Body of pancreas (tissue), 4 donors: Measurements from ENCODE around the gene NIBAN1. TPM values are rescaled to one million over a fixed set of nuclear protein-coding genes. Genes with fewer than 3 reads are reported as not detected.

Source experiments
- ATAC-seq: fragments of 150-250 bp; one replicate; pipeline ENCODE4 v1.9.1; 2016
- DNase-seq, 4 donors: peaks; one replicate each; pipeline ENCODE4 v3.0.0-alpha.2; 2019
- H3K27ac ChIP-seq, 4 donors: fragments of 200-600 bp; sonication (generic); 1 replicate in 3 of 4; 2 replicates in 1 of 4; pipeline versions ENCODE4 v1.5.1 to v1.6.1; 2016 to 2019; ENCODE audit warnings: mild to moderate bottlenecking in 1 of 4, mixed read lengths in 1 of 4, moderate library complexity in 1 of 4
- H3K27me3 ChIP-seq, 2 donors: fragments of 200-600 bp; sonication (generic); one replicate each; pipeline ENCODE4 v1.6.0; 2016; ENCODE audit warnings: mild to moderate bottlenecking in 1 of 2
- H3K36me3 ChIP-seq, 2 donors: fragments of 200-600 bp; sonication (generic); replicated peaks in 1 of 2; 2 replicates each; pipeline ENCODE4 v1.5.1; 2016; ENCODE audit warnings: low read depth in 2 of 2; ENCODE audit not compliant: insufficient read depth in 1 of 2
- H3K4me1 ChIP-seq: fragments of 200-600 bp; sonication (generic); one replicate; pipeline ENCODE4 v1.6.0; 2016
- H3K4me3 ChIP-seq, 2 donors: fragments of 200-600 bp; sonication (generic); 1 replicate in 1 of 2; 2 replicates in 1 of 2; pipeline ENCODE4 v1.5.1; 2016 to 2019
- H3K9me3 ChIP-seq, 3 donors: fragments of 200-600 bp; sonication (generic); 1 replicate in 2 of 3; 2 replicates in 1 of 3; pipeline ENCODE4 v1.5.1; 2016
- CTCF ChIP-seq, 7 experiments: fragments of 450-650 bp in 4 of 7; fragments of 200-600 bp in 3 of 7; sonication (generic) in 3 of 7; IDR thresholded peaks; one replicate each; pipeline ENCODE4 v1.5.1; 2016 to 2019; ENCODE audit warnings: antibody characterized with exemption in 7 of 7
- POLR2A ChIP-seq, 3 donors: fragments of 450-650 bp; IDR thresholded peaks; one replicate each; pipeline ENCODE4 v1.6.1; 2016; ENCODE audit warnings: antibody characterized with exemption in 3 of 3, mild to moderate bottlenecking in 2 of 3
- WGBS, 2 donors: methylation state at CpG; one replicate each; pipeline ENCODE4 v1.1.5; 2017; 5-methylcytosine and 5-hydroxymethylcytosine counted together
- intact Hi-C: fragments of 100-400 bp; cut with DNase I; formaldehyde crosslinking; loops from one replicate; pipeline ENCODE4 v1.15.1; 2023
- total RNA-seq, 2 donors: library from RNA; depleted of rRNA; stranded (reverse); fragments of >200 nt; gene quantifications; one replicate each; pipeline ENCODE4 v1.1.0, GENCODE V29; 2016

The NIBAN1 gene
- total RNA-seq, 2 donors from 2014 or later: 51.1 to 59.7 TPM

DNA sequence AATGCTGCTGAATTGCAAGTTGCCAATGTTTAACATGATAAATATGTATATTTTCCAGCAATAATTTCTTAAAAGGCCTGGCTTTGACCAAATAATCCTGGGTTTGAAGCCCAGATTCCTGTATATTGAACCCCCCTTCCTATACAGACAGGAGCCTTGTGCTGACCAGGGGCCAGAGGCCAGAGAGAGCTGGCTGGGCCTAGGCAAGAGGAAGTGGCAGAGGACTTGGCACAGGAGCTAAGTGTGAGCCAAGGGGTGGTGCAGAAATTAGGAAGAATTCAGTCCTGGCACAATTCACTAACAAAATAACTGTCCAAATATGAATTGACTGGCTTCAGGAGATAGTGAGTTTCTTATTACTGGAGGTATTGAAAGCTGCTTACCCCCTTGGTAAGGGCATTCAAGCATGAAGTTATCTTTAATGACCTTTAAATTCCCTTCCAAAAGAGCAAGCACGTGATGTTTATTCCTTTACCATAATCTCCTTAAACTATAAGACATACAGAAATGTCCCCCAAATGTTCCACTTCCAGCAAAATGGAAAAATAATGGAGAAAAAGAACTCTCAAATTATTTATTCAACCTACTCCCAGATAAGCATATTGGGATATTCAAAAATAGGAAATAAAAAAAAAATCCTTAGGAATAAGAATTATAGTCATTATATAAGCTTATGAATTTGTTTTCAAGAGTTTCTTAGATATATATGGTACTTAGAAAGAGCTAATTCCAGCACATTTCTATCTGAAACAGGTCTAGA is 26.6 kb downstream of the NIBAN1 start:
- H3K9me3 ChIP-seq: no peaks in the 10 kb centered on the region
- TF ChIP-seq POLR2A (IDR thresholded peaks at IDR 0.05) (no peak), CTCF (IDR thresholded peaks at IDR 0.05) (no peak)
- peak overlapping the region in 1 of 4 donors; percentile 5 for H3K27ac ChIP-seq
- H3K36me3 ChIP-seq: no peaks in the 10 kb centered on the region
- 21 to 25% methylated on average over 1 of the region's 1 CpG for WGBS, 2 donors
- ATAC-seq (no peak), DNase-seq (no peak)
- intact Hi-C loops: no loop called here
- no peaks in the 10 kb centered on the region for H3K27me3 ChIP-seq
- H3K4me3 ChIP-seq: no peak overlapping the region
- H3K4me1 ChIP-seq: peaks cover 31% of the 10 kb centered on the region

DNA sequence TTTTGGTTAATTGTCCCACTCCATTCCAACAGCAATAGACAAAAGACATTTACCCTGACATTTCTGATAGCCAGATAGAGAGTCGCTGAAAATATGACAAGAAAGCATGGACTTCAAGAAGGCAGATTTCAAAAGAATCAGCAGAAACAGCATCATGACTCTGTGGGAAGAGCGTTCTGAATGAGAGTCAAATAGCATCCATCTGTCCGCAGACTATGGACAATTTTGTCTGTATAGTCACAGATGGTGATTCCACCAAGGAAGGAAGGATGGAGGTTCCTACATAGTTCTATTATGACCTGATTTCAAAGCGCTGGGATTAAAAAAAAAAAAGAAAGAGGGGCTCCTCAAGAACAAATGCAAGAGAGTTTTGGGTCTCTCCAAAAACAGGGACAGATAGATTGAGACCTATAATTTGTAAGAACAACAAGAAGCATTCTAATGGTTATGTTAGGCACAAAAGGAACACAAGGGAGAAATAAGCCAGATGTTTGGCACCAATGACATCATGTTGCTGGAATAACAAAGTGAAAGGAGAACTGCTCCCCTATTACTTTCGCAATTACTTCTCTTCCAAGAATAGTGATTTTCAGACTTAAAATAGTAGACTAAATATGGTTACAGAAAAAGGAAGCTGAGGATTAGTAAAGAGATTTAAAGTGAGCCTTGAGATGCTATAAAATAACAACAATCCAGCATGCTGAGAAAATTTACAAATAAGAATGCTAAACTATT is 28.5 kb downstream of the NIBAN1 start:
- DNase-seq (no peak), ATAC-seq (peak; percentile 52)
- Histone ChIP-seq H3K36me3 (no peaks in the 10 kb centered on the region), H3K27ac (peak overlapping the region in 1 of 4 donors; percentile 46), H3K4me1 (peaks cover 26% of the 10 kb centered on the region), H3K27me3 (no peaks in the 10 kb centered on the region), H3K4me3 (no peak overlapping the region), H3K9me3 (no peaks in the 10 kb centered on the region)
- intact Hi-C loops: no loop called here
- TF ChIP-seq CTCF (IDR thresholded peaks at IDR 0.05): no peak
- no peak for TF ChIP-seq POLR2A (IDR thresholded peaks at IDR 0.05)
- 81 to 85% methylated on average over 5 of the region's 5 CpGs for WGBS, 2 donors

- intact Hi-C loops: no loop called here
- Histone ChIP-seq H3K9me3 (no peaks in the 10 kb centered on the region), H3K4me1 (peaks cover 26% of the 10 kb centered on the region), H3K27ac (peak overlapping the region in 1 of 4 donors; percentile 12), H3K36me3 (no peaks in the 10 kb centered on the region), H3K27me3 (no peaks in the 10 kb centered on the region), H3K4me3 (no peak overlapping the region)
- TF ChIP-seq POLR2A (IDR thresholded peaks at IDR 0.05): no peak
- TF ChIP-seq CTCF (IDR thresholded peaks at IDR 0.05): no peak
- no peak for ATAC-seq
- DNase-seq: no peak
- WGBS, 2 donors: 42 to 47% methylated on average over 2 of the region's 2 CpGs
Measured at GRCh38 chr1:184945029-184945428, 29.3 kb downstream of the NIBAN1 start.

GRCh38 chr1:184943998-184944397 is 30.3 kb downstream of the NIBAN1 start:
- DNase-seq (no peak), ATAC-seq (no peak)
- Histone ChIP-seq H3K36me3 (no peaks in the 10 kb centered on the region), H3K27ac (no peak overlapping the region), H3K4me1 (peaks cover 32% of the 10 kb centered on the region), H3K4me3 (no peak overlapping the region), H3K27me3 (no peaks in the 10 kb centered on the region), H3K9me3 (no peaks in the 10 kb centered on the region)
- WGBS, 2 donors: 88 to 93% methylated on average over 2 of the region's 2 CpGs
- TF ChIP-seq POLR2A (IDR thresholded peaks at IDR 0.05) (no peak), CTCF (IDR thresholded peaks at IDR 0.05) (no peak)
- intact Hi-C loops: no loop called here
